GM19193 (cell line): ENCODE results near the gene DNAJC6.

Experiments
- POLR2A ChIP-seq: IDR thresholded peaks from 4 replicates; pipeline ENCODE4 v1.6.1; 2011; ENCODE audit not compliant: insufficient read depth, insufficient read length; ENCODE audit errors: extremely low read depth

Gene DNAJC6

DNA sequence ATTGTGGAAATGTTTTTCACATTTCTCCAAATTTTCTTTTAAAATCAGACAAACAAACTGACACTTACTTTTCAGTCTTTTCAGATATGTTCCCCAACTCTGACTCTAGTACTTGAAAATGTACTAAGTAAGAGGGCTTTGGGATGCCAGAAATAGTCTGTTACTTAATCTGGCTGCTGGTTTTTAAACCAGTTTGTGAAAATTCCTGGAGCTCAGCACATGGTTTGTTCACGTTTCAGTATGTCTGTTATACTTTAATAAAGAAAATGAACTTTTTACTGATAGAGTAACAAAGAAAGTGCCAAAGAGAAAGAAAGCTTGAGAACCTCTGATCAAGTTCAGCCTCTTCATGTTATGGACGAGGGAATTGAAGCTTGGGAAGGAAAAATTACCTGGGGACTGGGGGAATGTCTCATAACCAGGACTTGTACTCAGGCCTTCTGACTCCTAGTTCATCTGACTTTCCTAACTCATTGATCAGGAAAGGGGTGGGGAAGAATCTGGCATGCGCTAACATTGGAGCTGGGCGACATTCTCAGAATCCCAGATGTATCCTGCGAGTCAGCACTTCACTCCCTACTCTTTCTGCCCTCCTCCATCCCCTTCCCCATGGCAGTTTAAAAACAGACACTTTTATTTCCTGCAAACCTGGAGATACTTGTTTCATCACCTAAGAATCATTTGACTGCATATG, 30.8 kb upstream of the DNAJC6 start:
- no peak for TF ChIP-seq POLR2A

DNA sequence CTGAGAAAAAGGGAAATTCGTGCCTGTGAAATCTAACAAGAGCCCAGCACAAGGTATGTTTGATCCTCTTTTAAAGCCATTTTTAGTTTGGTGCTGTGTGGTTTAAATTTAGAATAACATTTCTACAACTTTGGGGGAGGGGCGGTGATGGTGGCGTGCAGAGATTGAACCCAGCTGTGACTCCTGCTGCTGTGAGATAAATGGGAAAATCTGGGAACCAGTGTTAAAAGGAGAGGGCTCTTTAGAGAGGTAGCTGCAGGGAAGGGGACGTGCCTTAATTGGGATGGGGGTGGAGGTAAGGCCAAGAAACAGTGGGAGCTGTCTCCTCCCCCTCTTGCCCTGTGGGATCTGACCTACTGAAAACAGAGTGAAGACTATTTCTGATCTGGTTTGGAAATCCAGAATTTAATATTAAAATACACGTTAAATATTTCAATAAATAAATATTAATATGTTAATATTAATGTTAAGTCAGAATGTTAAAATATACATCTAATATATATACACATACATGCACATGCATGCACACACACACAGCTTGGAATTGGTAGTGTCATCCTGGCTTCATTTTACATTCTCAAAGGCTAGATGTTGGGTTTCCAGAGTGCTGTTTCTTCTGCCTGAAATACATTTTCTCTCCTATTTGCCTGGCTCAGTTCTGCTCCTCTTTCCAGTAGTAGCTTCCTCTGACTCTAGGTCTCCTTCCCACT, 30.1 kb upstream of the DNAJC6 start:
- TF ChIP-seq POLR2A: no peak

- TF ChIP-seq POLR2A: no peak
Observed at GRCh38 chr1:65281846-65282245, 27.5 kb upstream of the DNAJC6 start.

DNA sequence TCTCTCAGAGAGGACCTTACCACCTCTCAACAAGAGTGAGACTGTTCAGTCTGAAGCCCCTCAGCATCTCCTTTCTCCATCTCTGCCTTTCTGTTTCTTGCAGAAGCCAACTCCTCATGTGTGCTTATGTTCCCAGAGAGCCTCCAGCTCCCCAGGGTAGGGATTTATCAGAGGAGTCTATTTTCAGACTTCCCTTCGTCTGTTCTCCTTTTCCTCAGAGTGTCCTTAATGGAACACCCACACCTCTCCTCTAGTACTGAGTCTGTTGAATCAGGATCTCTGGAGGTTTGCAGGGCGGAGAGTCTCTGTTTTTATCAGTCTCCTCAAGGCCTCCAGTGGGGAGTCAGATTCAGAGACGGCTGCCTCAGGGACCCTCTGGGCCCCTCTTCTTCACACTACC, 25.1 kb upstream of the DNAJC6 start:
- no peak for TF ChIP-seq POLR2A

DNA sequence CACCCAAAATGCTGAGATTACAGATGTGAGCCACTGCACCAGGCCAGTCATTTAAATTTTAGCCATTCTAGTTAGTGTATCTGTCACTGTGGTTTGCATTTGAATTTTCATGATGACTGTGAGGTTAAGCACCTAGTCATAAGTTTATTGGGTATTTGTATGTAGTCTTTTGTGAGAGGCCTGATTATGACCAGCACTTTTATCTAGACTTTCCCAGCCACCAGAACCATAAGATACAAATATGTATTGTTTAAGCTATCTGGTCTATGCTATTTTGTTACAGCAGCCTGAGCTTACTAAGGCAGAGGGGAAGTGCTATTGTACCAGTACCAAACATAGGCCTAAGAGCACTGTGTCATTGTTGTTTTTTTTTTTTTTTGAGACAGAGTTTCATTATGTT, 19.9 kb upstream of the DNAJC6 start:
- TF ChIP-seq POLR2A: no peak

- no peak for TF ChIP-seq POLR2A
Observed at GRCh38 chr1:65292861-65293593, 16.3 kb upstream of the DNAJC6 start.

GRCh38 chr1:65297706-65298105, 11.6 kb upstream of the DNAJC6 start:
- no peak for TF ChIP-seq POLR2A

- no peak for TF ChIP-seq POLR2A
Observed at GRCh38 chr1:65299328-65299727, 10.0 kb upstream of the DNAJC6 start.

DNA sequence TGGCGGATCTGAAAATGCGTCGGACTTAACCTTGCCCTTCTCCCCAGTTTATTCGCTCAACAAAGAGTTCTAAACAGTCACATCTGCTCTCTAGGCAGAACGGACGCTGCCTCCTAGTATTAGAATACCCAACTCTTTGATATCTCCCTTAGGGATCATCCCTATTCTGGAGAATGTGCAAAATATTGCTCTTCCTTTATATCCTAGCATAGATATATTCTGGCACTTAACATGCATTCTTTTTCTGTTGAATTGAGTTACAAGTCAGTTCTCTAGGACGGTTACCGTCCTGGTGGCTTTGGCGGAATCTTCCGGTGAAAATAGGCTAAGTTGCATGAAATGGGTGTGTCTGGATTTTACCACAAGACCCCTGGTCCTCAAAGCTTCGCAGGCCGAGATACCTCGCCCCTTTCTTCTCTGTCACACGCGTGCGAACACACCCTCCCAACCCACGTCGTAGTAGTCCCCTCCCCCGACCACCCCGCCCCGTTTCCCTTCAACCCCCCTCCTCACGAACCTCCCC, 501 bp upstream of the DNAJC6 start:
- no peak for TF ChIP-seq POLR2A

- no peak for TF ChIP-seq POLR2A
Observed at GRCh38 chr1:65310078-65310587, 790 bp downstream of the DNAJC6 start.

GRCh38 chr1:65311760-65312159, 2.4 kb downstream of the DNAJC6 start:
- no peak for TF ChIP-seq POLR2A

GRCh38 chr1:65316233-65316632, 6.9 kb downstream of the DNAJC6 start:
- TF ChIP-seq POLR2A: no peak

- no peak for TF ChIP-seq POLR2A
Observed at GRCh38 chr1:65317866-65318653, 8.7 kb downstream of the DNAJC6 start.

GRCh38 chr1:65319141-65319540, 9.8 kb downstream of the DNAJC6 start:
- TF ChIP-seq POLR2A: no peak
